GM12878 (cell line): ENCODE data around the gene TMUB1. TPM values are rescaled to one million over a fixed set of nuclear protein-coding genes. Genes with fewer than 3 reads are reported as not detected.

Experiments
- KDM1A ChIP-seq: fragments of 200-600 bp; sonication (generic); IDR thresholded peaks from 2 replicates; pipeline ENCODE4 v1.6.1; 2016; ENCODE audit warnings: borderline replicate concordance
- KLF5 ChIP-seq: fragments of 450-650 bp; IDR thresholded peaks from 2 replicates; pipeline ENCODE4 v1.6.1; 2014; ENCODE audit warnings: mild to moderate bottlenecking; ENCODE audit not compliant: partially characterized antibody
- RCOR1 ChIP-seq: conservative IDR thresholded peaks from 2 replicates; pipeline ENCODE4 v1.6.1; 2012; ENCODE audit warnings: low read depth, low read length, improper control_type of control experiment
- RELA ChIP-seq: fragments of 450-650 bp; IDR thresholded peaks from 2 replicates; pipeline ENCODE4 v1.8.0; 2014; ENCODE audit warnings: borderline replicate concordance; ENCODE audit not compliant: partially characterized antibody
- SIN3A ChIP-seq: IDR thresholded peaks from 2 replicates; pipeline ENCODE4 v1.6.1; 2012; ENCODE audit warnings: low read depth, low read length, improper control_type of control experiment
- SRF ChIP-seq, 2 experiments: IDR thresholded peaks; 2 replicates each; pipeline ENCODE4 v1.6.1; 2011; ENCODE audit warnings: low read depth in 2 of 2, low read length in 2 of 2, mild to moderate bottlenecking in 1 of 2, moderate library complexity in 1 of 2
- STAT1 ChIP-seq: fragments of 450-650 bp; conservative IDR thresholded peaks from 2 replicates; pipeline ENCODE4 v1.6.1; 2014; ENCODE audit warnings: antibody characterized with exemption, mild to moderate bottlenecking
- STAT3 ChIP-seq: IDR thresholded peaks from 2 replicates; pipeline ENCODE4 v1.6.1; 2011; ENCODE audit warnings: low read depth, low read length, improper control_type of control experiment
- TCF12 ChIP-seq: IDR thresholded peaks from 2 replicates; pipeline ENCODE4 v1.6.1; 2011; ENCODE audit warnings: low read depth, mild to moderate bottlenecking, low read length
- TCF3 ChIP-seq: IDR thresholded peaks from 2 replicates; pipeline ENCODE4 v1.6.1; 2012; ENCODE audit warnings: low read depth, mild to moderate bottlenecking, low read length, borderline replicate concordance; ENCODE audit not compliant: insufficient read depth
- ZSCAN29 ChIP-seq: fragments of 450-650 bp; IDR thresholded peaks from 2 replicates; pipeline ENCODE4 v1.6.1; 2017; ENCODE audit warnings: mild to moderate bottlenecking, moderate library complexity
- polyA plus RNA-seq, 11 experiments: library from polyadenylated mRNA; depleted of rRNA in 4 of 11; unstranded in 6 of 11; stranded (reverse) in 5 of 11; fragments of >200 nt; fragmentation: Nextera tagmentation in 4 of 11; fragmentation: Illumina TruSeq in 1 of 11; extraction: Ambion mirVana in 4 of 11; extraction: Trizol in 1 of 11; gene quantifications; 1 replicate in 1 of 11; 2 replicates in 10 of 11; pipeline versions ENCODE4 v1.2.1 to v1.2.3, GENCODE V29; 2011 to 2016; ENCODE audit warnings: inconsistent platforms in 2 of 11, missing spikeins in 2 of 11, low read depth in 1 of 11
- total RNA-seq, 4 experiments: library from RNA; depleted of rRNA in 3 of 4; stranded (reverse); fragments of >200 nt in 3 of 4; fragmentation: Illumina TruSeq in 1 of 4; extraction: Trizol in 1 of 4; gene quantifications; 2 replicates each; pipeline versions ENCODE4 v1.2.1 to v1.2.3, GENCODE V29; 2013 to 2021
- TF ChIP-seq, protein P1 (sequence below): fragments of 450-650 bp; IDR thresholded peaks from 2 replicates; pipeline ENCODE4 v1.6.1; 2017; ENCODE audit warnings: mild to moderate bottlenecking
- TF ChIP-seq, protein P2 (sequence below): IDR thresholded peaks from 2 replicates; pipeline ENCODE4 v1.6.1; 2012; ENCODE audit warnings: low read depth, low read length, improper control_type of control experiment
- TF ChIP-seq, protein P3 (sequence below): fragments of 450-650 bp; IDR thresholded peaks from 2 replicates; pipeline ENCODE4 v1.6.1; 2017; ENCODE audit warnings: mild to moderate bottlenecking, moderate library complexity
- TF ChIP-seq, protein P4 (sequence below): fragments of 450-650 bp; conservative IDR thresholded peaks from 2 replicates; pipeline ENCODE4 v1.6.1; 2017; ENCODE audit warnings: mild to moderate bottlenecking, moderate library complexity
- TF ChIP-seq, protein P5 (sequence below): IDR thresholded peaks from 2 replicates; pipeline ENCODE4 v1.6.1; 2011; ENCODE audit warnings: mild to moderate bottlenecking, low read depth, low read length, moderate library complexity; ENCODE audit not compliant: insufficient replicate concordance

The TMUB1 gene
- total and polyA plus RNA-seq, 10 of the 15 experiments (the other 5 are each of a cell fraction or from before 2014, with no cell fraction given), result 0.27 to 79.5 (median 41.3) TPM; not detected in 1

DNA sequence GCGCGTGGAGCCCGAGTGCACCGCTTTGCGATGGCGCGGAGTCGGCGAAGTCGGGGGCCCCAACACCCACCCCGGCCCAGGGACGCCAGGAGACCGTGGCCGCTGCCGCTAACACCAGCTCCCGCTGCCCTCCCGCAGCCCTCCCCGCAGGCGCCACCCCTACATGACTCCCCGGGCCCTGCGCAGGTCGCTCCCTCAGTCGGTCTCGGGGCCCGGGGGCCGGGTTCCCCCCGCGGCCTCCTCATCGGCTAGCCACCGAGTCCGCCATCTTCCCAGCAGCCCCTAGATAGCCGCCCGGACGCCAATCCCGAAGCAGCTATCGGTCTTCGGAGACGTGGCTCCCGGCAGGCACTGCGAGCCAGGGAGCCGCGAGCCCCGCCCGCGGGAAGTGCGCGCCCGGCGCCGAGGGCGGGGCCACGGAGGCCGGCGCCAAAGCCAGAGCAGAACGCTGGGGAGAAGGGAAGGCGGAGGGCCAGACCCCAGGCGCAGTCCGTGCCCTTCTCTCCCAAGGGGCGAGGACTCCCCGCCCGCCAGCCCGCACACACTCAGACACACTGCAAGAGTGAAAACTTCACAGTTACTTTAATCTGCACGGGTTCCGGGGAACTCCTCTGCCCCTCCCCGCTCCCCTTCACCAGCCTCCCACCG is 2.6 kb downstream of the TMUB1 start, which contains the start of gene FASTK (continued):
- TF ChIP-seq, protein P1, sequence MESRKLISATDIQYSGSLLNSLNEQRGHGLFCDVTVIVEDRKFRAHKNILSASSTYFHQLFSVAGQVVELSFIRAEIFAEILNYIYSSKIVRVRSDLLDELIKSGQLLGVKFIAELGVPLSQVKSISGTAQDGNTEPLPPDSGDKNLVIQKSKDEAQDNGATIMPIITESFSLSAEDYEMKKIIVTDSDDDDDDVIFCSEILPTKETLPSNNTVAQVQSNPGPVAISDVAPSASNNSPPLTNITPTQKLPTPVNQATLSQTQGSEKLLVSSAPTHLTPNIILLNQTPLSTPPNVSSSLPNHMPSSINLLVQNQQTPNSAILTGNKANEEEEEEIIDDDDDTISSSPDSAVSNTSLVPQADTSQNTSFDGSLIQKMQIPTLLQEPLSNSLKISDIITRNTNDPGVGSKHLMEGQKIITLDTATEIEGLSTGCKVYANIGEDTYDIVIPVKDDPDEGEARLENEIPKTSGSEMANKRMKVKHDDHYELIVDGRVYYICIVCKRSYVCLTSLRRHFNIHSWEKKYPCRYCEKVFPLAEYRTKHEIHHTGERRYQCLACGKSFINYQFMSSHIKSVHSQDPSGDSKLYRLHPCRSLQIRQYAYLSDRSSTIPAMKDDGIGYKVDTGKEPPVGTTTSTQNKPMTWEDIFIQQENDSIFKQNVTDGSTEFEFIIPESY, result no peak
- peak; percentile 34; the same call in 1 of the 2 replicates for TF ChIP-seq TCF3
- no peak for TF ChIP-seq RCOR1
- TF ChIP-seq, protein P2, sequence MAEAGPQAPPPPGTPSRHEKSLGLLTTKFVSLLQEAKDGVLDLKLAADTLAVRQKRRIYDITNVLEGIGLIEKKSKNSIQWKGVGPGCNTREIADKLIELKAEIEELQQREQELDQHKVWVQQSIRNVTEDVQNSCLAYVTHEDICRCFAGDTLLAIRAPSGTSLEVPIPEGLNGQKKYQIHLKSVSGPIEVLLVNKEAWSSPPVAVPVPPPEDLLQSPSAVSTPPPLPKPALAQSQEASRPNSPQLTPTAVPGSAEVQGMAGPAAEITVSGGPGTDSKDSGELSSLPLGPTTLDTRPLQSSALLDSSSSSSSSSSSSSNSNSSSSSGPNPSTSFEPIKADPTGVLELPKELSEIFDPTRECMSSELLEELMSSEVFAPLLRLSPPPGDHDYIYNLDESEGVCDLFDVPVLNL, result peak; percentile 32; the same call in 1 of the 2 replicates
- TF ChIP-seq, protein P3, sequence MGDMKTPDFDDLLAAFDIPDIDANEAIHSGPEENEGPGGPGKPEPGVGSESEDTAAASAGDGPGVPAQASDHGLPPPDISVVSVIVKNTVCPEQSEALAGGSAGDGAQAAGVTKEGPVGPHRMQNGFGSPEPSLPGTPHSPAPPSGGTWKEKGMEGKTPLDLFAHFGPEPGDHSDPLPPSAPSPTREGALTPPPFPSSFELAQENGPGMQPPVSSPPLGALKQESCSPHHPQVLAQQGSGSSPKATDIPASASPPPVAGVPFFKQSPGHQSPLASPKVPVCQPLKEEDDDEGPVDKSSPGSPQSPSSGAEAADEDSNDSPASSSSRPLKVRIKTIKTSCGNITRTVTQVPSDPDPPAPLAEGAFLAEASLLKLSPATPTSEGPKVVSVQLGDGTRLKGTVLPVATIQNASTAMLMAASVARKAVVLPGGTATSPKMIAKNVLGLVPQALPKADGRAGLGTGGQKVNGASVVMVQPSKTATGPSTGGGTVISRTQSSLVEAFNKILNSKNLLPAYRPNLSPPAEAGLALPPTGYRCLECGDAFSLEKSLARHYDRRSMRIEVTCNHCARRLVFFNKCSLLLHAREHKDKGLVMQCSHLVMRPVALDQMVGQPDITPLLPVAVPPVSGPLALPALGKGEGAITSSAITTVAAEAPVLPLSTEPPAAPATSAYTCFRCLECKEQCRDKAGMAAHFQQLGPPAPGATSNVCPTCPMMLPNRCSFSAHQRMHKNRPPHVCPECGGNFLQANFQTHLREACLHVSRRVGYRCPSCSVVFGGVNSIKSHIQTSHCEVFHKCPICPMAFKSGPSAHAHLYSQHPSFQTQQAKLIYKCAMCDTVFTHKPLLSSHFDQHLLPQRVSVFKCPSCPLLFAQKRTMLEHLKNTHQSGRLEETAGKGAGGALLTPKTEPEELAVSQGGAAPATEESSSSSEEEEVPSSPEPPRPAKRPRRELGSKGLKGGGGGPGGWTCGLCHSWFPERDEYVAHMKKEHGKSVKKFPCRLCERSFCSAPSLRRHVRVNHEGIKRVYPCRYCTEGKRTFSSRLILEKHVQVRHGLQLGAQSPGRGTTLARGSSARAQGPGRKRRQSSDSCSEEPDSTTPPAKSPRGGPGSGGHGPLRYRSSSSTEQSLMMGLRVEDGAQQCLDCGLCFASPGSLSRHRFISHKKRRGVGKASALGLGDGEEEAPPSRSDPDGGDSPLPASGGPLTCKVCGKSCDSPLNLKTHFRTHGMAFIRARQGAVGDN, result 0 out of 2 replicates have a peak, but pooled peaks have one; percentile 62
- TF ChIP-seq, protein P4, sequence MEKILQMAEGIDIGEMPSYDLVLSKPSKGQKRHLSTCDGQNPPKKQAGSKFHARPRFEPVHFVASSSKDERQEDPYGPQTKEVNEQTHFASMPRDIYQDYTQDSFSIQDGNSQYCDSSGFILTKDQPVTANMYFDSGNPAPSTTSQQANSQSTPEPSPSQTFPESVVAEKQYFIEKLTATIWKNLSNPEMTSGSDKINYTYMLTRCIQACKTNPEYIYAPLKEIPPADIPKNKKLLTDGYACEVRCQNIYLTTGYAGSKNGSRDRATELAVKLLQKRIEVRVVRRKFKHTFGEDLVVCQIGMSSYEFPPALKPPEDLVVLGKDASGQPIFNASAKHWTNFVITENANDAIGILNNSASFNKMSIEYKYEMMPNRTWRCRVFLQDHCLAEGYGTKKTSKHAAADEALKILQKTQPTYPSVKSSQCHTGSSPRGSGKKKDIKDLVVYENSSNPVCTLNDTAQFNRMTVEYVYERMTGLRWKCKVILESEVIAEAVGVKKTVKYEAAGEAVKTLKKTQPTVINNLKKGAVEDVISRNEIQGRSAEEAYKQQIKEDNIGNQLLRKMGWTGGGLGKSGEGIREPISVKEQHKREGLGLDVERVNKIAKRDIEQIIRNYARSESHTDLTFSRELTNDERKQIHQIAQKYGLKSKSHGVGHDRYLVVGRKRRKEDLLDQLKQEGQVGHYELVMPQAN, result peak; percentile 66
- peak in 1 of 2 experiments; percentile 50; a peak in 1 of 4 replicates for TF ChIP-seq SRF (IDR thresholded peaks at IDR 0.05; ENCODE audit: low read depth in 2 of 2, low read length in 2 of 2)
- no peak for TF ChIP-seq RELA
- TF ChIP-seq TCF12, result no peak
- TF ChIP-seq STAT1, result no peak
- TF ChIP-seq ZSCAN29, result no peak
- 0 out of 2 replicates have a peak, but pooled peaks have one; percentile 37 for TF ChIP-seq SIN3A
- no peak for TF ChIP-seq KDM1A
- TF ChIP-seq STAT3, result no peak
- TF ChIP-seq, protein P5, sequence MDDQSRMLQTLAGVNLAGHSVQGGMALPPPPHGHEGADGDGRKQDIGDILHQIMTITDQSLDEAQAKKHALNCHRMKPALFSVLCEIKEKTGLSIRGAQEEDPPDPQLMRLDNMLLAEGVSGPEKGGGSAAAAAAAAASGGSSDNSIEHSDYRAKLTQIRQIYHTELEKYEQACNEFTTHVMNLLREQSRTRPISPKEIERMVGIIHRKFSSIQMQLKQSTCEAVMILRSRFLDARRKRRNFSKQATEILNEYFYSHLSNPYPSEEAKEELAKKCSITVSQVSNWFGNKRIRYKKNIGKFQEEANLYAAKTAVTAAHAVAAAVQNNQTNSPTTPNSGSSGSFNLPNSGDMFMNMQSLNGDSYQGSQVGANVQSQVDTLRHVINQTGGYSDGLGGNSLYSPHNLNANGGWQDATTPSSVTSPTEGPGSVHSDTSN, result peak; percentile 28
- peak; percentile 61 for TF ChIP-seq KLF5
